ENCODE measurements around the gene LY6G6D.

The LY6G6D gene

GRCh38 chr6:31764198-31764597 is 49.0 kb downstream of the LY6G6D start:
- DNase-seq (ENCODE audit: low read depth), result no peak

GRCh38 chr6:31765559-31765909 is 50.4 kb downstream of the LY6G6D start:
- no peak for DNase-seq (ENCODE audit: low read depth)

GRCh38 chr6:31765910-31766794 is 51.0 kb downstream of the LY6G6D start:
- no peak for DNase-seq (ENCODE audit: low read depth)

GRCh38 chr6:31767096-31767645 is 52.0 kb downstream of the LY6G6D start:
- DNase-seq (ENCODE audit: low read depth), result no peak
